HepG2 (cell line): Measurements from ENCODE around the gene PRRC2A. TPM values are rescaled to one million over a fixed set of nuclear protein-coding genes. Genes with fewer than 3 reads are reported as not detected.

ENCODE experiments used
- CREM ChIP-seq, 2 experiments: sonication (generic) in 1 of 2; formaldehyde crosslinking in 1 of 2; IDR thresholded peaks; 2 replicates each; pipeline versions ENCODE4 v1.4.0 to v1.6.1; 2016 to 2020; ENCODE audit warnings: antibody characterized with exemption in 1 of 2, mild to moderate bottlenecking in 1 of 2, missing genetic modification reagents in 1 of 2
- EEA1 ChIP-seq: sonication (generic); formaldehyde crosslinking; IDR thresholded peaks from 2 replicates; pipeline ENCODE4 v1.5.1; 2020; ENCODE audit warnings: mild to moderate bottlenecking, missing genetic modification reagents, borderline replicate concordance
- FOSL1 ChIP-seq: sonication (generic); formaldehyde crosslinking; IDR thresholded peaks from 2 replicates; pipeline ENCODE4 v1.9.0; 2021; ENCODE audit warnings: missing genetic modification reagents, borderline replicate concordance
- HCFC1 ChIP-seq: fragments of 150-350 bp; IDR thresholded peaks from 2 replicates; pipeline ENCODE4 v1.6.1; 2014; ENCODE audit warnings: low read depth, low read length
- HNF4G ChIP-seq, 2 experiments: sonication (generic) in 1 of 2; formaldehyde crosslinking in 1 of 2; IDR thresholded peaks; 2 replicates each; pipeline versions ENCODE4 v1.4.0 to v1.6.1; 2011 to 2020; ENCODE audit warnings: borderline replicate concordance in 2 of 2, low read depth in 2 of 2, mild to moderate bottlenecking in 2 of 2, low read length in 1 of 2, missing genetic modification reagents in 1 of 2, moderate library complexity in 1 of 2
- KDM3A ChIP-seq: IDR thresholded peaks from 2 replicates; pipeline ENCODE4 v1.6.1; 2018; ENCODE audit warnings: low read depth, missing compliant biosample characterization
- MLLT10 ChIP-seq: sonication (generic); formaldehyde crosslinking; IDR thresholded peaks from 2 replicates; pipeline ENCODE4 v1.4.0; 2020; ENCODE audit warnings: missing genetic modification reagents
- NFRKB ChIP-seq: fragments of 450-650 bp; IDR thresholded peaks from 2 replicates; pipeline ENCODE4 v1.6.1; 2017
- POGZ ChIP-seq: sonication (generic); formaldehyde crosslinking; IDR thresholded peaks from 2 replicates; pipeline ENCODE4 v1.4.0; 2020; ENCODE audit warnings: mild to moderate bottlenecking, missing genetic modification reagents
- RAD21 ChIP-seq: fragments of 450-650 bp; formaldehyde crosslinking; IDR thresholded peaks from 2 replicates; pipeline ENCODE4 v1.5.0; 2020; ENCODE audit warnings: mild to moderate bottlenecking
- SNRNP70 ChIP-seq: fragments of 200-400 bp; formaldehyde crosslinking; IDR thresholded peaks from 2 replicates; pipeline ENCODE4 v1.6.1; 2017; ENCODE audit warnings: mild to moderate bottlenecking, low read depth, low read length, moderate library complexity
- SRSF9 ChIP-seq: fragments of 200-400 bp; formaldehyde crosslinking; IDR thresholded peaks from 2 replicates; pipeline ENCODE4 v1.6.1; 2018; ENCODE audit warnings: borderline replicate concordance, mild to moderate bottlenecking, low read depth, low read length; ENCODE audit not compliant: insufficient read depth, poor library complexity, severe bottlenecking
- TAF1 ChIP-seq: sonication (generic); formaldehyde crosslinking; IDR thresholded peaks from 2 replicates; pipeline ENCODE4 v1.4.0; 2020; ENCODE audit warnings: missing genetic modification reagents
- YY1 ChIP-seq: IDR thresholded peaks from 2 replicates; pipeline ENCODE4 v1.6.1; 2011; ENCODE audit warnings: low read length, low read depth, moderate library complexity, mild to moderate bottlenecking; ENCODE audit not compliant: insufficient read depth, insufficient replicate concordance
- ZNF10 ChIP-seq: sonication (generic); formaldehyde crosslinking; IDR thresholded peaks from 2 replicates; pipeline ENCODE4 v1.4.0; 2020; ENCODE audit warnings: mild to moderate bottlenecking, low read depth, missing genetic modification reagents, borderline replicate concordance
- ZNF121 ChIP-seq: sonication (generic); formaldehyde crosslinking; IDR thresholded peaks from 2 replicates; pipeline ENCODE4 v1.5.0; 2020; ENCODE audit warnings: mild to moderate bottlenecking, missing genetic modification reagents
- ZNF549 ChIP-seq: sonication (generic); formaldehyde crosslinking; IDR thresholded peaks from 2 replicates; pipeline ENCODE4 v1.5.0; 2020; ENCODE audit warnings: missing genetic modification reagents
- ZNF619 ChIP-seq: sonication (generic); formaldehyde crosslinking; IDR thresholded peaks from 2 replicates; pipeline ENCODE4 v1.4.0; 2020; ENCODE audit warnings: mild to moderate bottlenecking, missing genetic modification reagents
- ZNF652 ChIP-seq: IDR thresholded peaks from 2 replicates; pipeline ENCODE4 v1.6.1; 2016; ENCODE audit warnings: low read depth, borderline replicate concordance
- ZNF7 ChIP-seq: IDR thresholded peaks from 2 replicates; pipeline ENCODE4 v1.6.1; 2016; ENCODE audit warnings: missing biosample characterization, missing genetic modification reagents
- polyA plus RNA-seq, 8 experiments: library from polyadenylated mRNA; depleted of rRNA in 3 of 8; stranded (reverse) in 7 of 8; unstranded in 1 of 8; fragments of >200 nt; fragmentation: Illumina TruSeq in 4 of 8; extraction: Trizol in 4 of 8; gene quantifications; 2 replicates each; pipeline versions ENCODE4 v1.2.1 to v1.2.3, GENCODE V29; 2011 to 2016; ENCODE audit warnings: low read depth in 4 of 8, missing spikeins in 1 of 8, mixed read lengths in 1 of 8; ENCODE audit not compliant: insufficient read depth in 1 of 8
- total RNA-seq, 5 experiments: library from RNA; depleted of rRNA; stranded (reverse); fragments of >200 nt; fragmentation: Illumina TruSeq; extraction: Trizol; gene quantifications; 2 replicates each; pipeline ENCODE4 v1.2.3, GENCODE V29; 2016; ENCODE audit warnings: low read depth in 1 of 5
- TF ChIP-seq, protein P1 (sequence below): sonication (generic); formaldehyde crosslinking; IDR thresholded peaks from 2 replicates; pipeline ENCODE4 v1.5.0; 2020; ENCODE audit warnings: mild to moderate bottlenecking, missing genetic modification reagents
- TF ChIP-seq, protein P2 (sequence below): sonication (generic); formaldehyde crosslinking; IDR thresholded peaks from 2 replicates; pipeline ENCODE4 v1.4.0; 2020; ENCODE audit warnings: missing genetic modification reagents
- TF ChIP-seq, protein P3 (sequence below): sonication (generic); formaldehyde crosslinking; IDR thresholded peaks from 2 replicates; pipeline ENCODE4 v1.5.0; 2020; ENCODE audit warnings: missing genetic modification reagents, mild to moderate bottlenecking, borderline replicate concordance

The PRRC2A gene
- total and polyA plus RNA-seq, 2 of the 13 experiments (the other 11 are each of a cell fraction or from before 2014, with no cell fraction given), result 38.9 to 47.4 TPM

DNA sequence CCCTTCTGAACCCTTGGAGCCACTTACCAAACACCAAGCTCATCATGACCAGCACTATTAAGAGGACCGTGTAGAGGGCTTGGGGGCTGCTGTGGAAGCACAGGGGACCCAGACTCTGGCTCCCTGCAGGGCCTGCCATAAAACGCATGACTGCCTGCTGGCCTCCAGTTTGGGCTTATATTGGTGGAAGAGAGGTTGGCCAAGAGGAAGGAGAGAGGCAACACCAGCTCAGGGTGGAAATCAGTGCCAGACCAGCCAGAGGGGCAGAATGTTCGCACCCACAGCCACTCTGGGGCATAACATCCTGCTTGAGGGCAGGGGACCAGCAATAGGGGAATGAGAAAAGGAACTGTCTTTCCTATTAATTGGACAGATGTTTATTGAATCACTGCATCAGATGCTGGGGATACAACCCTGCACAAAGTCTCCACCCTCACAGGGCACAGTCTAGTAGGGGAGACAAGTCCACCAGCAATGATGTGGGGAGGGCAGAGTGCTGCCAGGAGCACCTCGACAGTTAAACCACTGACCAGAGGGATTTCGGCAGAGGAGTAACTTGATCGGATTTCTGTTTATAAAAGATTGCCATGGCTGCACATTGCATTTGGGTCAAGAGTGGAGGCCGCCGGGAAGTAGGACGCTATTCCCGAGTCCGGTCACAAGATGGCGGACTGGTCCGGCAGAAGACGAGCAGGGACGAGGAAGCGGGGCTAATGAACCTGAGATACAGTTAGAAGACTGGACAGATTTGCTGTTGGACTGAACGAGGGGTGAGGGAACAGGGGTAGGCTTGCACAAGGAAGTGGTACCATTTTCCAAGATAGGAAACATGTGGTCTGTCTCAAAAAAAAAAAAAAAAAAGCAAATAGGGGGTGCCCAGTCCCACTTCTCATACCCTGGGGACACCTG, 60.0 kb downstream of the PRRC2A start, which contains the start of gene LY6G5C (continued):
- TF ChIP-seq, protein P1, sequence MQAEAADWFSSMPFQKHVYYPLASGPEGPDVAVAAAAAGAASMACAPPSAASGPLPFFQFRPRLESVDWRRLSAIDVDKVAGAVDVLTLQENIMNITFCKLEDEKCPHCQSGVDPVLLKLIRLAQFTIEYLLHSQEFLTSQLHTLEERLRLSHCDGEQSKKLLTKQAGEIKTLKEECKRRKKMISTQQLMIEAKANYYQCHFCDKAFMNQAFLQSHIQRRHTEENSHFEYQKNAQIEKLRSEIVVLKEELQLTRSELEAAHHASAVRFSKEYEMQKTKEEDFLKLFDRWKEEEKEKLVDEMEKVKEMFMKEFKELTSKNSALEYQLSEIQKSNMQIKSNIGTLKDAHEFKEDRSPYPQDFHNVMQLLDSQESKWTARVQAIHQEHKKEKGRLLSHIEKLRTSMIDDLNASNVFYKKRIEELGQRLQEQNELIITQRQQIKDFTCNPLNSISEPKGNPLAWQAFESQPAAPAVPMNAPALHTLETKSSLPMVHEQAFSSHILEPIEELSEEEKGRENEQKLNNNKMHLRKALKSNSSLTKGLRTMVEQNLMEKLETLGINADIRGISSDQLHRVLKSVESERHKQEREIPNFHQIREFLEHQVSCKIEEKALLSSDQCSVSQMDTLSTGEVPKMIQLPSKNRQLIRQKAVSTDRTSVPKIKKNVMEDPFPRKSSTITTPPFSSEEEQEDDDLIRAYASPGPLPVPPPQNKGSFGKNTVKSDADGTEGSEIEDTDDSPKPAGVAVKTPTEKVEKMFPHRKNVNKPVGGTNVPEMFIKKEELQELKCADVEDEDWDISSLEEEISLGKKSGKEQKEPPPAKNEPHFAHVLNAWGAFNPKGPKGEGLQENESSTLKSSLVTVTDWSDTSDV (CRISPR knock-in tag), result no peak
- no peak for TF ChIP-seq NFRKB
- TF ChIP-seq ZNF652 (CRISPR knock-in tag), result peak; percentile 42; the same call in 1 of the 2 replicates
- TF ChIP-seq, protein P2, sequence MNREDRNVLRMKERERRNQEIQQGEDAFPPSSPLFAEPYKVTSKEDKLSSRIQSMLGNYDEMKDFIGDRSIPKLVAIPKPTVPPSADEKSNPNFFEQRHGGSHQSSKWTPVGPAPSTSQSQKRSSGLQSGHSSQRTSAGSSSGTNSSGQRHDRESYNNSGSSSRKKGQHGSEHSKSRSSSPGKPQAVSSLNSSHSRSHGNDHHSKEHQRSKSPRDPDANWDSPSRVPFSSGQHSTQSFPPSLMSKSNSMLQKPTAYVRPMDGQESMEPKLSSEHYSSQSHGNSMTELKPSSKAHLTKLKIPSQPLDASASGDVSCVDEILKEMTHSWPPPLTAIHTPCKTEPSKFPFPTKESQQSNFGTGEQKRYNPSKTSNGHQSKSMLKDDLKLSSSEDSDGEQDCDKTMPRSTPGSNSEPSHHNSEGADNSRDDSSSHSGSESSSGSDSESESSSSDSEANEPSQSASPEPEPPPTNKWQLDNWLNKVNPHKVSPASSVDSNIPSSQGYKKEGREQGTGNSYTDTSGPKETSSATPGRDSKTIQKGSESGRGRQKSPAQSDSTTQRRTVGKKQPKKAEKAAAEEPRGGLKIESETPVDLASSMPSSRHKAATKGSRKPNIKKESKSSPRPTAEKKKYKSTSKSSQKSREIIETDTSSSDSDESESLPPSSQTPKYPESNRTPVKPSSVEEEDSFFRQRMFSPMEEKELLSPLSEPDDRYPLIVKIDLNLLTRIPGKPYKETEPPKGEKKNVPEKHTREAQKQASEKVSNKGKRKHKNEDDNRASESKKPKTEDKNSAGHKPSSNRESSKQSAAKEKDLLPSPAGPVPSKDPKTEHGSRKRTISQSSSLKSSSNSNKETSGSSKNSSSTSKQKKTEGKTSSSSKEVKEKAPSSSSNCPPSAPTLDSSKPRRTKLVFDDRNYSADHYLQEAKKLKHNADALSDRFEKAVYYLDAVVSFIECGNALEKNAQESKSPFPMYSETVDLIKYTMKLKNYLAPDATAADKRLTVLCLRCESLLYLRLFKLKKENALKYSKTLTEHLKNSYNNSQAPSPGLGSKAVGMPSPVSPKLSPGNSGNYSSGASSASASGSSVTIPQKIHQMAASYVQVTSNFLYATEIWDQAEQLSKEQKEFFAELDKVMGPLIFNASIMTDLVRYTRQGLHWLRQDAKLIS (CRISPR knock-in tag), result no peak
- TF ChIP-seq YY1, result peak; percentile 72
- TF ChIP-seq HNF4G (IDR thresholded peaks at IDR 0.05; ENCODE audit: borderline replicate concordance, low read depth, low read length), result no peak; the same call in 1 of the 2 replicates
- TF ChIP-seq HNF4G (CRISPR knock-in tag; IDR thresholded peaks at IDR 0.05; ENCODE audit: borderline replicate concordance, low read depth), result no peak
- TF ChIP-seq SNRNP70, result no peak
- TF ChIP-seq FOSL1 (CRISPR knock-in tag), result no peak
- TF ChIP-seq ZNF10 (CRISPR knock-in tag), result no peak
- TF ChIP-seq EEA1 (CRISPR knock-in tag), result no peak
- no peak for TF ChIP-seq TAF1 (CRISPR knock-in tag)
- TF ChIP-seq, protein P3, sequence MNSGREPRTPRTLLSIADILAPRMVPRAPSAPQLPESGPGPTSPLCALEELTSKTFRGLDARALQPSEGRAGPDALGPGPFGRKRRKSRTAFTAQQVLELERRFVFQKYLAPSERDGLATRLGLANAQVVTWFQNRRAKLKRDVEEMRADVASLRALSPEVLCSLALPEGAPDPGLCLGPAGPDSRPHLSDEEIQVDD, result no peak
- TF ChIP-seq SRSF9, result no peak
- no peak for TF ChIP-seq ZNF549 (CRISPR knock-in tag)
- TF ChIP-seq RAD21 (CRISPR knock-in tag), result peak; percentile 97
- no peak for TF ChIP-seq MLLT10
- TF ChIP-seq ZNF7 (CRISPR knock-in tag), result no peak
- peak; percentile 73; the same call in 1 of the 2 replicates for TF ChIP-seq KDM3A (CRISPR knock-in tag)
- TF ChIP-seq HCFC1, result no peak
- no peak for TF ChIP-seq ZNF121
- no peak for TF ChIP-seq POGZ (CRISPR knock-in tag)
- peak; percentile 61; the same call in 1 of the 2 replicates for TF ChIP-seq ZNF619 (CRISPR knock-in tag)
- no peak for TF ChIP-seq CREM (IDR thresholded peaks at IDR 0.05)
- TF ChIP-seq CREM (CRISPR knock-in tag; IDR thresholded peaks at IDR 0.05), result no peak
